ENCODE measurements around the gene GPC3.
"Not testable (repeated sequence)": the region's sequence is repeated elsewhere in the genome, so short reads cannot be mapped to it uniquely, and the experiment has no call there.

Gene GPC3

DNA sequence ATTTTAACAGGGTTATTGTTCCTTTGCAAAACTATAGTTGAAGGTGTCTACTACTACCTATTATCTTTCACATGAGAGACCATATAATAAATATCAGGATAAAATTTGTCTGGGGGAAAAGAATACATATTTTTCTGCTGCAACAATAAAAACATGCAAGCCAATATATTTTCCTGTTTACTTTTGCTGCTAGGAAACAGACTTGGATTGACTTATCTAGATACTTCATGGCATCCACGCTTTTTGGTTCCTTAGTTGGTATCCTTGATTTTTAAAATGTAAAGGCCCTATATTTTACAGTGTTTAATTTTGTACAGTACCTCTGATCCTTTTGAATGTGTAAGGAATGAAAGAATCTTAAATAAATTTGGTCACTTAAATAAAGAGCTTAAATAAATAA is 150.6 kb downstream of the GPC3 start:
- DNase-seq, result no peak

DNA sequence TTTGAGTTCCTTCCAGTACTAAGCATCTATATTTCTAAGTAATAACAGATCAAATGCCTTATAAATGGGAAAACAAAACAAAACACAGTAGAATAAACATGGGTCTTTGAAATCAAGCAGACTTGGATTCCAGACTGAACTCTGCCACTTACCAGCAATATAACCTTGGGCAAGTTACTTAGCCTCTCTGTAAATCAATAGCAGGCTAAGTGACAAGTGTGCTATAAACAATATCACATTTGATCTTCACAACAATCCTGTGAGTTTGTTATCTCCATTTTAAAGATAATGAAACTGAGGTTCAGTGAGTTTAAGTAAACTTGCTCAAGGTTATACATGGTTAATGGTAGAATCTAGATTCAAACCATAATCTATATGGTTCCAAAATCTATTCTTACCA is 165.8 kb downstream of the GPC3 start:
- DNase-seq, result no peak

DNA sequence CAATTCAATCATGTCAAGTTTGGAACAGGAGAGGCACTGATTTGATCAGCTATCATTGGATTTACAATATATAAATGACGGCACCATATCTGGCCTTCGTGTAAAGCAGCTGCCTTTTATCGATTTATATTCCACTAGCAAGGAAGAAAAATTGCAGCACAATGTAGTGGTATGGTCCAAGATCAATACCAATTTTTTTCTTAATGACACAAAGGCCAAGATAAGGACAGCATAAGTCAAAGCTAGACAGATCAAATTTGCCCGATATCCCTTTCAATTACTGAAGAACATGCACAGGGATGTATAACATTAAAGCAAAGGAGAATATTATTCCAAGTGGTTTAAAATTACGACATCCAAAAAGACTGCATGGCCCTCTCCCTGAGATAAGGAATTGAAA is 167.4 kb downstream of the GPC3 start:
- no peak for DNase-seq

GRCh38 chrX:133815496-133815895 is 169.9 kb downstream of the GPC3 start:
- no peak for DNase-seq

DNA sequence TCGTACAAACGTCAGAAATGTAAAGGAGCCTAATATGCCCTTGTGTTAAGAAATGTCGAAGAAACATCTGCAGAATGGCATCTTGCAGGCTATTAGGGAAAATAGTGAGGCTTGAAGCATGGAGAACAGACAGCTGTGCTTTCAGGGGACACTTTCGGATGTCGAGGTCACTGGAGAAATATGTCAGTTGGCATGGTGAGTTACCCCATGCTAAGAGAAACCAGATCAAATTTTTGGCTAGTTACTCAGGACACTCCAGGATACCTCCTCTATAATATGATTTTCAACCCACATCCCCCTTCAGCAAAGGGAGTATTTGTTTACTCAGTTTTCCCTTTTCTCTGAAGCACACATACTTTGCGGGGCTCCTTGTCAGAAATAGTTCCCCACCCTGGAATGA is 171.4 kb downstream of the GPC3 start:
- no peak for DNase-seq

- no peak for DNase-seq
These were observed 173.0 kb downstream of the GPC3 start for GRCh38 chrX:133812402-133812801.

DNA sequence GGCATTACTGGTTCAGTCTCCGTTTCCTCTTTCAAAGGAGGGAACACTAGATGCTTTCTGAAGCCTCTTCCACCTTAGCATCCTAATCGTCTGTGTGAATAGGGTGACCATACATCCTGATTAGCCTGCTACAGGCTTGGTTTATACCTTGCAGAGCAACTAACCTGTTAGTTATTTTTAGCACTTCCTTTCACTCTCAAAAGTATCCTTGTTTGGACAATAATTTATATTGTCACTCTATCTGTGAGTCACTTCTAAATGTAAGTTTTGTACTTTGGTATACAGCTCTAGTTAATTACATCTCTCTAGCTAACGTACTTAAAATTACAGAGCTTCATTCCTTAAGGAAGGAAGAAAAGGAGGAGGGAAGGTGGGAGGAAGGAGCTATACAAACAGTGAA is 174.5 kb downstream of the GPC3 start:
- DNase-seq, result no peak

DNA sequence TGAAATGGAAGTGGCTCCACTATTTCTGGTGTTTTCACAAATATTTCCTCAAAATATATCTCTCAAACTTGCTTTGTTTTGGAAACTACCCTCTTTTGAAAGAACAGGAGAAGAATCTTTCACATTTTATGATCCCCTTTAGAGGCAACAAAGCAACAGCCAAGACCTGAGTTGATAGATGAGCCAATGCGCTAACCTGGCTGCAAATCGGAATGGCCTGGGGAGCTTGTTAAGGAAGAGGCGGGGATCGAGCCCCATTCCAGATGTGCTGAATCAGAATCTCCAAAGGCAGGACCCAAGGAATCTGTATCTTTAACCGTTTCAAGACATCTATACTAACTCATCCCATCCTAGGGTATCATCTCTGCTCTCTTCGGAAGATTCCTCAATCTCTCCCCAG is 181.3 kb downstream of the GPC3 start:
- no peak for DNase-seq

- no peak for DNase-seq
These were observed 189.1 kb downstream of the GPC3 start for GRCh38 chrX:133796282-133796681.

DNA sequence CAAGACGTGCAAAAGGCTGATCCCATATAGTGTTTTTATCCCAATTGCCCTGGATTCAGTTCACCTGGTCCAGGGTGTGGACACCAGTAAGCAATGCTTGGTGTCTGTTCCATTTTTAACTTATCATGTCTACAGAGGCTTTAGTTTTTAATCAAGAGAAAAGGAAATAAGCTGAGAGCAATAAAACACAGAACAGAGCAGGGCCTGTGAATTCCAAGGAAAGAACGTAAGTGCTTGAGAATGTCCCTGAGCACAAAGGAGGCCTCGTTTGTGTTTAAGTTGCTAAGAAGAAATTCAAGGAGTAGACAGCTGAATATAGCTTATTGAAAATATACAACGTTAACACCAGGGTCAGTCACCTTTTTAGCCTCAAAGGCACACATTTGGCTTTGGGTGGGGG is 191.3 kb downstream of the GPC3 start:
- no peak for DNase-seq

GRCh38 chrX:133793626-133794025 is 191.8 kb downstream of the GPC3 start:
- no peak for DNase-seq

- DNase-seq, result peak; percentile 85
These were observed 193.0 kb downstream of the GPC3 start for GRCh38 chrX:133792198-133792953.

DNA sequence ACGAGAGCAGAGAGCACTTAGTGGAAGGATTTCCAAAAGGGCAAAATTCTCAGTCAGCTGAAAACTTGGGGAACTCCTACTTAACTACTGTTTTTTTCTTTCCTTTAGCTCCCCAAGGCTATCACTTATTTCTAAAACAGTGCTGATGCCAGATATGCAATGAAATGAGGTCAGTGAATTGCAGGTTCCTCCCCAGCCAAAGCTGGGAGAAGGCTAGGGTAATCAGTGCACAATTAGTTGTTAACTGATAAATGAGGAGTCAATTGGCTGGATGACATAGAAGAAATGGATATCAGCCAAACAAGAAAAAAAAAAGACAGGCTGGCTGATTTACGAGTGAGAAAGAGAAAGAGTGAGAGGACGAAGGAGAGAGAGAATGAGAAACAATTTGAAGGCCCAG is 195.6 kb downstream of the GPC3 start:
- no peak for DNase-seq

DNA sequence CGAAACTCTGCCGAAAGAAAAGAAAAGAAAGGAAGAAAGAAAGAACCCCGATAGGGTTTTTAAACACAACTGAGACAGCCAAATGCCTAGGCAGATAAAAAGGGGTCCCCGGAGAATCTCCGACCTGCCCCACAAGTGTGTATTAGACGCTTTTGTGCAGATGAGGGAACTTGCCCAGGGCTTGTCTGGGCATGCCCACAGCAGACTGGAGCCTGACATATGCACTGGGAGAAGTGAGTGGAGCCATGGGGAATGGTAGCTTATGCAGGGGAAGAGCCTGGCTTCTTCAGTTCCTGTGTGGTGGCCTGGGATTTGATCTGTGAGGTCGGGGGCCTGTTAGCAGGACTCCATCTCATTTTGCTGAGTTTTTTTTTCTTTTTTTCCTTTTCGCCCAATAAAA is 199.0 kb downstream of the GPC3 start:
- no peak for DNase-seq

DNA sequence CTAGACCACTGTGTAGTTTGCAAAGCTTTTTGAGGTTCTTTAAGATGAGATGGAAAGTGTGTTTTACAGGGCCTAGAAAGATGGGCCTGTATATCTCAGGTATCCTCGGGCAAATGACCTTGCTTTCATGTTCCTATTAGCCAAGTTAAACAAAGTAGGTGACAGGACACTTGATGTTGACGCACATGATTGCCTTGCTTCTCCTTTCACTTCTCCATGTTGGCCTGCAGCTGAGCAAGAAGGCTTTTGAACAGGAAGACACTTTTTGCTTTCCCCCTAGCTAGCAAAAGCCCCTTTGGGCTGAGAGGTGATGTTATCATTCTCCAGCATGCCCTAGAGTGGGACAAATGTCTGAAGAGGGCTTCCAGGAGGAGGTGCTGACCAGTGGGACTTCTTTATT is 202.1 kb downstream of the GPC3 start:
- no peak for DNase-seq

DNA sequence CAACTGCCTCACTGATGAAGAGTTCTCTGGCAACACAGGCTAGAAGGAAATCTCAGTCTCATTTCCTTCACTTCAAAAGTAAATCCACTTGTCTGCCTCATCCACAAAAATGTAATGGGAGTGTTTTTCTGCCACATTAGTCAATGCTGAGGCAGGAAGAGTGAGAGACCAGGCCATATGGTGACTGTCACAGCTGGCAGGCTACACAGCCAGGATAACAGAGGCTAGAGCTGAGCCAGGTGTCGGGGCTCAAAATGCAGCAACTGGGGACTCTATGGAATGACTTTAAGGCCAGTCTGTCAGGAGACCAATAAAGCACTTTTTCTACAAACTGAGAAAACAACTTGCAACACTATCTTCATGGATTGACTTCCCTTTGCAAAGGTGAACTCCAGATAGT is 204.2 kb downstream of the GPC3 start:
- DNase-seq, result peak; percentile 13

- DNase-seq, result peak; percentile 61
These were observed 209.3 kb downstream of the GPC3 start for GRCh38 chrX:133776072-133776471.

GRCh38 chrX:133774807-133775206 is 210.6 kb downstream of the GPC3 start:
- DNase-seq, result no peak

- DNase-seq, result no peak
These were observed 214.2 kb downstream of the GPC3 start for GRCh38 chrX:133771086-133771646.

- not testable (repeated sequence) for DNase-seq
These were observed 222.3 kb downstream of the GPC3 start for GRCh38 chrX:133762976-133763548.

GRCh38 chrX:133754657-133755056 is 230.7 kb downstream of the GPC3 start:
- DNase-seq, result no peak

GRCh38 chrX:133749951-133750350 is 235.4 kb downstream of the GPC3 start:
- DNase-seq, result no peak

DNA sequence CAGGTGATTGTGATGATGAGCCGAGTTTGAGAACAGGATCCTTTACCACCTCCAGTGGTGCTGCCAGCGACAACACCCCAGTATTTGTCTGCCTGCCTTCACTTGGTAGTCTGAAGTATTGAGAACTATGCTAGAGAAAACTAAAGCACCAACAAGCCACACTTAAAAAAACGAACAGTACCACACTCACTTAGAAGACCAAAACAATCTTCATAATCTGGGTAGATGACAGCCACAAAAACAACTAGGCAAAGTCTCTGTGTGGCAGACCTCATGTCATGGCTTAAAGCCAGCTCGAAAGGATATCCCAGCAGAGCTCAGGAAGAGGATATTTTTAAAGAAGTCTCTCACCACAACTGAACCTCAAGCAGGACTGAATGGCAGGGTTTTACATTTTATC is 236.0 kb downstream of the GPC3 start:
- no peak for DNase-seq

DNA sequence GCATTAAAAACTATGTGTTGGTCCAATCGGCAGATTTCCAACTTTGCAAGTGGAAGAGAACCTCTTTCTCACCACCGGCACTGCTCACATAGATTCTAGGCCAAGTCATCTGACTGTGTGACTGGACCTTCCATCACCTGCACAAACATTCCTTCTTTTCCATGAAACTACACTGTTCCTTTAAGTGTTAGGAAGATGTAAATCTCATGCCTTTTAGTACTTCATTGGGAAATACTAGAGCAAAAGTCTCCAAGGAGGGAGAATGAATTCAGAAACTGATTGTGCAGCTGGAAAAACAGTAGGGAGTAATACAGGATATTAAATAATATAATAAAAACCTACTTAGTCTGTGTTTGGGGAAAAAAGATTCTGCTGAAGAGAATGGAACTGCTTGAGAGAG is 238.2 kb downstream of the GPC3 start:
- DNase-seq, result no peak

GRCh38 chrX:133746593-133746992 is 238.8 kb downstream of the GPC3 start:
- DNase-seq, result no peak

All from NCI-H82 (cell line).